GM19397 (cell line): ENCODE measurements around the gene CD320.

ENCODE experiments used
- ATAC-seq: cut with Tn5 transposase; IDR thresholded peaks from one replicate; pipeline ENCODE4 v1.9.1; 2021; ENCODE audit warnings: mild to moderate bottlenecking, moderate library complexity; ENCODE audit not compliant: unreplicated experiment

CD320 gene

DNA sequence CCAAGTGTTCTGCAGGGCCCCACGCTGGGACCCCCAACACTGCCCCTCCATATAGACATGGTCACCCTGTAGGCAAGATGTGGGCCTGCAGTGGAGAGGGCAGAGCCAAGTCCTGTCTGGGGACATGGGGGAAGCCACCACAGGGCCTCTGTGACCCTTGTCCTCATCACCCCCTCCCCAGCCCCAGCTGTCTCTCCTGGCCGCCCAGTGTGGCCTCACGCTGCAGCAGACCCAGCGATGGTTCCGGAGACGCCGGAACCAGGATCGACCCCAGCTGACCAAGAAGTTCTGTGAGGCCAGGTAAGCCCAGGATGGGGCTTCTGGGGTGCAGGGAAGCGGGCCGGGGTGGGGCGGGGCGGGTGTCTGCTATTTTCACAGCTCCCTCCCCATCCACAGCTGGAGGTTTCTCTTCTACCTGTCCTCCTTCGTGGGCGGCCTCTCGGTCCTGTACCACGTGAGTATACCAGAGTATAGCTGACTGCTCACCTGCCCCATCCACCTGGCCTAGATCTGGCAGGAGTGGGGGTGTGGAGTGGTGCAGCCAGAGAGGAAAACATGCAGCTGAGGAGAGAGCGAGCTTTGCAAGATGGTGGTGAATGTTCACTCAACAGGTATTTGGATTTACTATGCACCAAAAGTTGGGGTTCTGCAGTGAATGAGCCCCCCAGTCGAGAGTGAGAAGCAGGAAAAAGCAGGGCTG is 52.6 kb downstream of the CD320 start:
- ATAC-seq: no peak

DNA sequence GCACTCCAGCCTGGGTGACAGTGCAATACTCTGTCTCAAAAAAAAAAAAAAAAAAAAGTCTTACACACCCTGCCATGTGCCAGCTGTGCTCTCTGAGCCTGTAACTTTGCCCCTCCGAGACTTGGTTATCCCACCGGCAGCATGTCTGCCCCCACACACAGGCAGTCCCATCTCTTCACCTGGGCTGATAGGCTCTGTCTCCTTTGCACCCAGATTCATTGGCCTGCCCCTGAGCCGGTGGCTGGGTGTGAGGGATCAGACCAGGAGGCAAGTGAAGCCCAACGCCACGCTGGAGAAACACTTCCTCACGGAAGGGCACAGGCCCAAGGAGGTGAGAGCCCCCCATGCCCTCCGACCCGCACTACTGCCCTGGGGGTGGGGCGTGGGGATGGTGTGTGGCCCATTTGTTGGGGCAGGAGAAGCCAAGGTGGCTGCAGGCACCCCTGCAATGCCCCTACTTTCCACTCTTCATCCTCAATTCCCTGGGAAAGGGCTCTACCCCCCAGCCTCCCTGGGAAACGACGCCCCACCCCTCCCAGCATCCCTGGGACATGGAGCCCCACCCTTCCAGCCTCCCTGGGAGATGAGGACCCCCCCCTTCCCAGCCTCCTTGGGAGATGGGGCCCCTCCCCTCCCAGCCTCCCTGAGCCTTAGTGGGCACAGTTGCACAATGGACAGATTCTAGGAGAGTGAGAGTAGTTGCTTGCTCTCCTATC is 53.7 kb downstream of the CD320 start:
- no peak for ATAC-seq

DNA sequence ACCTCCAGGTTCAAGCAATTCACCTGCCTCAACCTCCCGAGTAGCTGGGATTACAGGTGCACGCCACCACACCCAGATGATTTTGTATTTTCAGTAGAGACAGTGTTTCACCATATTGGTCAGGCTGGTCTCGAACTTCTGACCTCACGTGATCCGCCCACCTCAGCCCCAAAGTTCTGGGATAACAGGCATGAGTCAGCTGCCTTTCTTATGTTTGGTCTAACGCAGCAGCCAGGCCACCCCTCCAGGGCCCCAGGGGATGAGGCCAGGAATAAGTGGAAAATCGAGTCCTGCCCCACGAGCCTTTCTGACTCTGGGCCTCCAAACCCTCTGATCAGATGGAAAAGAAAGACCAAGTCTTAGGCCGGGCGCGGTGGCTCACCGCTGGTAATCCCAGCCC is 54.5 kb downstream of the CD320 start:
- no peak for ATAC-seq

DNA sequence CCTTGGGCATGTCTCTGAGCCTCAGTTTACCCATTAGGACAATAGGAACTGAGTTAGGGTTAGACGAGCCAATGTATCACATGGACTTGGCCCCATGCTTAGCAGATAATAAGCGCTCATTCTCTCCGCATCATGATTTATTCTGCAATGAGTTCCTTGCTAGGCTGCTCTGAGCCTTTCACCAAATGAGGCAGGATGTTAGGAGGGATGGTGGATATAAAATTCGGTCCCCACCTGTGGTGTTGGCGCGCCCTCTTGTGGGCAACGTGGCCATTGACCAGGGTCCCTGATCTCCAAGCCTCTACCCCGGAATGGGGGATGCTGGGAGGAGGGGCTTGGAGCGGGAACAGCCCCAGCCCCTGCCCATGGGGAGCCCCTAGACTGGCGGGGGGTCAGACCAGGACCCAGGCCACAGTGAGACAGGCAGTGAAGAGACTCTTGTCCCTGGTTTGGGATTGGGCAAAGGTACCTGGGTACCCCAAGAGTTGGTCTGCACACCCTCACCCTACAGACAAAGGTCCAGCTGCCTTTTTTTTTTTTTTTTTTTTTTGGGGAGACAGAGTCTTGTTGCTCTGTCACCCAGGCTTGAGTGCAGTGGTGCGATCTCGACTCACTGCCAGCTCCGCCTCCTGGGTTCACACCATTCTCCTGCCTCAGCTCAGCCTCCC is 55.1 kb downstream of the CD320 start:
- no peak for ATAC-seq
